ENCODE results near the gene MAGI2.

Gene MAGI2

DNA sequence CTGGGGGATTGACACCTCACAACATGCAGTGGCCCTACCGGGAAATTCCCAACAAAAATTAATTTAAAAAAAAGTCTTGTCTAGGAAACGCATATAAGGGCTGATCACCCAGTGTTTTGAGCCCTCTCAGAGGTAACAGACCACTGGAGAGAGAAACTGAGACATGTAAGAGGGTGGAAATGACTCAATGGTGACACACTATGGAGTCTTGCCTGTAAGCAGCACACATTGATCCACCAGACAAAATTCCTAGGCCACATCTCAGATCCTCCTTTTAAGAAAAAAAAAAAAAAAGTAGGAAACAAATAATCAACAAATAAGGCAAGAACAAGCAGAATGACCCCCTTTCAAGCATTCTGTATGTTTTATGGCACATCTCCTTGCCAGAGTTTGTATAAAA lies 296.2 kb downstream of the MAGI2 start:
- Histone ChIP-seq H3K79me2 (ENCODE audit: control insufficient read depth, low read length) (no peaks in the 10 kb centered on the region), H4K20me1 (ENCODE audit: control insufficient read depth, insufficient read depth, low read depth, low read length) (no peaks in the 10 kb centered on the region), H3K4me2 (ENCODE audit: low read length) (no peak overlapping the region), H3K4me1 (ENCODE audit: control insufficient read depth, low read length) (no peaks in the 10 kb centered on the region), H3K27ac (ENCODE audit: low read depth, low read length) (no peak overlapping the region), H3K9me2 (replicated peaks; ENCODE audit: control insufficient read depth, low read length) (no peaks in the 10 kb centered on the region), H3K9me3 (ENCODE audit: control insufficient read depth, insufficient read depth, low read length) (peaks cover 4% of the 10 kb centered on the region; the same call in 1 of the 2 replicates), H3F3A (ENCODE audit: control insufficient read depth, insufficient read depth) (no peaks in the 10 kb centered on the region), H3K27me3 (ENCODE audit: control insufficient read depth, low read length) (no peaks in the 10 kb centered on the region), H3K36me3 (ENCODE audit: control insufficient read depth, low read length) (no peaks in the 10 kb centered on the region), H3K4me3 (ENCODE audit: low read length) (no peak overlapping the region)
- TF ChIP-seq EZH2phosphoT487 (IDR thresholded peaks at IDR 0.05; ENCODE audit: borderline replicate concordance, low read length), result no peak
- TF ChIP-seq, protein P1, sequence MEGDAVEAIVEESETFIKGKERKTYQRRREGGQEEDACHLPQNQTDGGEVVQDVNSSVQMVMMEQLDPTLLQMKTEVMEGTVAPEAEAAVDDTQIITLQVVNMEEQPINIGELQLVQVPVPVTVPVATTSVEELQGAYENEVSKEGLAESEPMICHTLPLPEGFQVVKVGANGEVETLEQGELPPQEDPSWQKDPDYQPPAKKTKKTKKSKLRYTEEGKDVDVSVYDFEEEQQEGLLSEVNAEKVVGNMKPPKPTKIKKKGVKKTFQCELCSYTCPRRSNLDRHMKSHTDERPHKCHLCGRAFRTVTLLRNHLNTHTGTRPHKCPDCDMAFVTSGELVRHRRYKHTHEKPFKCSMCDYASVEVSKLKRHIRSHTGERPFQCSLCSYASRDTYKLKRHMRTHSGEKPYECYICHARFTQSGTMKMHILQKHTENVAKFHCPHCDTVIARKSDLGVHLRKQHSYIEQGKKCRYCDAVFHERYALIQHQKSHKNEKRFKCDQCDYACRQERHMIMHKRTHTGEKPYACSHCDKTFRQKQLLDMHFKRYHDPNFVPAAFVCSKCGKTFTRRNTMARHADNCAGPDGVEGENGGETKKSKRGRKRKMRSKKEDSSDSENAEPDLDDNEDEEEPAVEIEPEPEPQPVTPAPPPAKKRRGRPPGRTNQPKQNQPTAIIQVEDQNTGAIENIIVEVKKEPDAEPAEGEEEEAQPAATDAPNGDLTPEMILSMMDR (IDR thresholded peaks at IDR 0.05; ENCODE audit: low read depth, low read length, poor library complexity, severe bottlenecking), result no peak

DNA sequence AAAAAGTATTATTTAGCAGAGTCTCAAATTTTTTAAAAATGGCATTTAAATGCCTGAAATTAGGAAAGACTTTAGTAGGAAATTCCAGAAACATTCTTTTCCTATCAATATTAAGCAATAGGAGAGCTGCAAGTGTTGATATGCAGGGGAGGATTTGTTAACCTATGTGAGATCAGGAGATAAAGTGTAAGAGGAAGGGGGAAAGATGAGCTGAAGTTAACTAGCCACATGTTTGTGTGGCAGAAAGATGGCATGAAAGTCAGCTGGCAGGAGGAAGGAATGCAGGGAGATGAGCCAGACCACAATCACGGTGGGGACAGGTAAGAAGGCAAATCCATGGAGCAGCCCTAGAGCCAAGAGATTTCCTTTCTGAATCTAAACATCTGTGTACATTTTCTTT lies 303.6 kb downstream of the MAGI2 start:
- Histone ChIP-seq H3K9me3 (ENCODE audit: control insufficient read depth, insufficient read depth, low read length) (no peaks in the 10 kb centered on the region; the same call in 1 of the 2 replicates), H4K20me1 (ENCODE audit: control insufficient read depth, insufficient read depth, low read depth, low read length) (no peaks in the 10 kb centered on the region), H3K27me3 (ENCODE audit: control insufficient read depth, low read length) (no peaks in the 10 kb centered on the region), H3F3A (ENCODE audit: control insufficient read depth, insufficient read depth) (no peaks in the 10 kb centered on the region), H3K4me1 (ENCODE audit: control insufficient read depth, low read length) (no peaks in the 10 kb centered on the region), H3K9me2 (replicated peaks; ENCODE audit: control insufficient read depth, low read length) (no peaks in the 10 kb centered on the region), H3K27ac (ENCODE audit: low read depth, low read length) (no peak overlapping the region), H3K36me3 (ENCODE audit: control insufficient read depth, low read length) (no peaks in the 10 kb centered on the region), H3K4me2 (ENCODE audit: low read length) (no peak overlapping the region), H3K79me2 (ENCODE audit: control insufficient read depth, low read length) (no peaks in the 10 kb centered on the region), H3K4me3 (ENCODE audit: low read length) (no peak overlapping the region)
- no peak for TF ChIP-seq EZH2phosphoT487 (IDR thresholded peaks at IDR 0.05; ENCODE audit: borderline replicate concordance, low read length)
- TF ChIP-seq, protein P1 (IDR thresholded peaks at IDR 0.05; ENCODE audit: low read depth, low read length, poor library complexity, severe bottlenecking), result no peak

DNA sequence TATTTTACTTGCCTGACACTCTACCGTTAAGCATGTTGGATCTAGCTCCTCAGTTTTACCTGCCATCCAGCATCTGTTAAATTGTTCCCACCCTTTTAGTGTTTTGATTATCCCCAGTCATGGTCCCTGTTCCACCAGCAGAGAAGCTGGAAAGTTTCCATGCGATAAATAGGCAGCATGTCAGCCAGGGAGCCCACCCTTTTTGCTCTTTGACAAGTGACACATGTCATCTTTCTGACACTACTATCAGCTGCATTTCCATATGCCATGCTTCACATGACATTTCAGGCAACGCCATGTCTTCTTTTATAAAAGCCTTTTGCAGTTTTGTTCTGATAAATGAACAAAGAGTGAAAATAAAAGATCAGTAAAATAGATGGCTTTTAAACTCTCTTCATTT lies 310.8 kb downstream of the MAGI2 start:
- TF ChIP-seq, protein P1 (IDR thresholded peaks at IDR 0.05; ENCODE audit: low read depth, low read length, poor library complexity, severe bottlenecking), result no peak
- TF ChIP-seq EZH2phosphoT487 (IDR thresholded peaks at IDR 0.05; ENCODE audit: borderline replicate concordance, low read length), result no peak
- H3K4me3 ChIP-seq (ENCODE audit: low read length), result no peak overlapping the region
- H3K27me3 ChIP-seq (ENCODE audit: control insufficient read depth, low read length), result no peaks in the 10 kb centered on the region
- H3K36me3 ChIP-seq (ENCODE audit: control insufficient read depth, low read length), result no peaks in the 10 kb centered on the region
- no peaks in the 10 kb centered on the region for H3K9me2 ChIP-seq (replicated peaks; ENCODE audit: control insufficient read depth, low read length)
- H3K27ac ChIP-seq (ENCODE audit: low read depth, low read length), result no peak overlapping the region
- no peaks in the 10 kb centered on the region for H3K9me3 ChIP-seq (ENCODE audit: control insufficient read depth, insufficient read depth, low read length)
- H3F3A ChIP-seq (ENCODE audit: control insufficient read depth, insufficient read depth), result no peaks in the 10 kb centered on the region
- no peaks in the 10 kb centered on the region for H4K20me1 ChIP-seq (ENCODE audit: control insufficient read depth, insufficient read depth, low read depth, low read length)
- no peaks in the 10 kb centered on the region for H3K79me2 ChIP-seq (ENCODE audit: control insufficient read depth, low read length)
- H3K4me1 ChIP-seq (ENCODE audit: control insufficient read depth, low read length), result no peaks in the 10 kb centered on the region
- no peak overlapping the region for H3K4me2 ChIP-seq (ENCODE audit: low read length)

GRCh38 chr7:79141252-79141651 lies 312.2 kb downstream of the MAGI2 start:
- H3F3A ChIP-seq (ENCODE audit: control insufficient read depth, insufficient read depth), result no peaks in the 10 kb centered on the region

More at GRCh38 chr7:79141252-79141651, 312.2 kb downstream of the MAGI2 start:
- TF ChIP-seq, protein P1 (IDR thresholded peaks at IDR 0.05; ENCODE audit: low read depth, low read length, poor library complexity, severe bottlenecking), result no peak
- no peak for TF ChIP-seq EZH2phosphoT487 (IDR thresholded peaks at IDR 0.05; ENCODE audit: borderline replicate concordance, low read length)
- Histone ChIP-seq H3K79me2 (ENCODE audit: control insufficient read depth, low read length) (no peaks in the 10 kb centered on the region), H3K27ac (ENCODE audit: low read depth, low read length) (no peak overlapping the region), H3K36me3 (ENCODE audit: control insufficient read depth, low read length) (no peaks in the 10 kb centered on the region), H3K4me2 (ENCODE audit: low read length) (no peak overlapping the region), H4K20me1 (ENCODE audit: control insufficient read depth, insufficient read depth, low read depth, low read length) (no peaks in the 10 kb centered on the region), H3K27me3 (ENCODE audit: control insufficient read depth, low read length) (no peaks in the 10 kb centered on the region), H3K4me1 (ENCODE audit: control insufficient read depth, low read length) (no peaks in the 10 kb centered on the region), H3K9me3 (ENCODE audit: control insufficient read depth, insufficient read depth, low read length) (no peaks in the 10 kb centered on the region), H3K4me3 (ENCODE audit: low read length) (no peak overlapping the region), H3K9me2 (replicated peaks; ENCODE audit: control insufficient read depth, low read length) (no peaks in the 10 kb centered on the region)
